ENCODE results near the gene OCRL.

The OCRL gene

GRCh38 chrX:129590596-129590995 is 50.5 kb downstream of the OCRL start:
- DNase-seq, result no peak

GRCh38 chrX:129593137-129593536 is 53.1 kb downstream of the OCRL start:
- DNase-seq, result no peak

GRCh38 chrX:129594781-129595180 is 54.7 kb downstream of the OCRL start:
- DNase-seq, result no peak

- no peak for DNase-seq
Observed at GRCh38 chrX:129596077-129596476, 56.0 kb downstream of the OCRL start.

GRCh38 chrX:129597905-129598304 is 57.8 kb downstream of the OCRL start:
- DNase-seq, result no peak

- DNase-seq, result no peak
Observed at GRCh38 chrX:129599499-129599898, 59.4 kb downstream of the OCRL start.

GRCh38 chrX:129599996-129600395 is 59.9 kb downstream of the OCRL start:
- no peak for DNase-seq

- no peak for DNase-seq
Observed at GRCh38 chrX:129600981-129601424, 60.9 kb downstream of the OCRL start.

- DNase-seq, result peak; percentile 47
Observed at GRCh38 chrX:129606918-129607317, 66.9 kb downstream of the OCRL start.

GRCh38 chrX:129608496-129608895 is 68.4 kb downstream of the OCRL start:
- no peak for DNase-seq

- no peak for DNase-seq
Observed at GRCh38 chrX:129609395-129609794, 69.3 kb downstream of the OCRL start.

GRCh38 chrX:129612396-129612795 is 72.3 kb downstream of the OCRL start:
- DNase-seq, result no peak

- no peak for DNase-seq
Observed at GRCh38 chrX:129613596-129613995, 73.5 kb downstream of the OCRL start.

GRCh38 chrX:129614481-129615255 is 74.6 kb downstream of the OCRL start:
- no peak for DNase-seq

- DNase-seq, result no peak
Observed at GRCh38 chrX:129617420-129617819, 77.4 kb downstream of the OCRL start.

- no peak for DNase-seq
Observed at GRCh38 chrX:129618997-129619396, 78.9 kb downstream of the OCRL start.

GRCh38 chrX:129622757-129623301 is 82.8 kb downstream of the OCRL start:
- DNase-seq, result no peak

- DNase-seq, result no peak
Observed at GRCh38 chrX:129626026-129626425, 86.0 kb downstream of the OCRL start.

- no peak for DNase-seq
Observed at GRCh38 chrX:129629837-129630236, 89.8 kb downstream of the OCRL start.

GRCh38 chrX:129631849-129632248 is 91.8 kb downstream of the OCRL start:
- DNase-seq, result no peak

GRCh38 chrX:129632443-129632842 is 92.4 kb downstream of the OCRL start:
- DNase-seq, result no peak

GRCh38 chrX:129634541-129634940 is 94.5 kb downstream of the OCRL start:
- no peak for DNase-seq

GRCh38 chrX:129636175-129636681 is 96.2 kb downstream of the OCRL start:
- no peak for DNase-seq

Measured in activated T-cell treated with anti-CD3 and anti-CD28 coated beads for 4 hours (primary cell).